GM12878 (cell line): ENCODE data around the gene ACOT6. TPM values are rescaled to one million over a fixed set of nuclear protein-coding genes. Genes with fewer than 3 reads are reported as not detected.

Experiments
- ATAC-seq: fragments of 200-7000 bp; cut with Tn5 transposase; 3 replicates; pipeline ENCODE4 v1.9.1; 2020; ENCODE audit warnings: mild to moderate bottlenecking, moderate library complexity
- BruUV-seq: library from RNA; stranded (reverse); fragments of 400-500 nt; replicated peaks from 2 replicates; lab custom pipeline; 2021; lab: Mats Ljungman, UMichigan
- CTCF ChIA-PET: fragments of 300-600 bp; sonication (Branson Sonifier 250); formaldehyde crosslinking; extraction: SDS; loops from one replicate; lab custom pipeline; 2021; ENCODE audit warnings: inconsistent platforms; lab: Yijun Ruan, JAX
- POLR2A ChIA-PET: fragments of 350-600 bp; formaldehyde crosslinking; extraction: SDS; loops from one replicate; lab custom pipeline; 2021; ENCODE audit warnings: inconsistent platforms; lab: Charles Lee
- RAD21 ChIA-PET: fragments of 300-600 bp; sonication (Branson Sonifier 250); formaldehyde crosslinking; loops from one replicate; lab custom pipeline; 2023; ENCODE audit warnings: antibody characterized with exemption; ENCODE audit not compliant: unreplicated experiment; lab: Charles Lee
- SMC1A ChIA-PET: fragments of 300-600 bp; sonication (Branson Sonifier 250); formaldehyde crosslinking; loops from one replicate; lab custom pipeline; 2023; ENCODE audit not compliant: unreplicated experiment, uncharacterized antibody; lab: Charles Lee
- DNase-seq: peaks from one replicate; pipeline ENCODE4 v3.0.0-alpha.2; 2011; ENCODE audit warnings: low read depth, low spot score
- FAIRE-seq: peaks from 3 replicates; lab custom pipeline; 2011; peaks lifted over from hg19 to GRCh38; lab: Jason Lieb, UNC
- H2AFZ ChIP-seq: 2 replicates; pipeline ENCODE4 v1.6.0; 2011; ENCODE audit warnings: low read depth, low read length, control low read depth; ENCODE audit not compliant: control insufficient read depth
- H3K27ac ChIP-seq: 2 replicates; pipeline ENCODE4 v1.5.1; 2011; ENCODE audit warnings: control low read depth; ENCODE audit not compliant: control insufficient read depth, insufficient read depth
- H3K27me3 ChIP-seq, 2 experiments: replicated peaks in 1 of 2; 2 replicates each; pipeline versions ENCODE4 v1.6.0 to v1.6.1; 2011; ENCODE audit warnings: low read length in 1 of 2; ENCODE audit not compliant: control insufficient read depth in 2 of 2, insufficient read depth in 2 of 2
- H3K36me3 ChIP-seq, 2 experiments: 2 replicates each; pipeline ENCODE4 v1.5.1; 2011; ENCODE audit warnings: low read length in 1 of 2; ENCODE audit not compliant: control insufficient read depth in 2 of 2, insufficient read depth in 2 of 2
- H3K4me1 ChIP-seq: 2 replicates; pipeline ENCODE4 v1.6.1; 2011; ENCODE audit warnings: mild to moderate bottlenecking, low read length, moderate library complexity, mixed read lengths; ENCODE audit not compliant: control insufficient read depth, insufficient read depth
- H3K4me2 ChIP-seq: 2 replicates; pipeline ENCODE4 v1.6.0; 2011; ENCODE audit warnings: control low read depth; ENCODE audit not compliant: control insufficient read depth, insufficient read depth
- H3K4me3 ChIP-seq: fragments of 200-600 bp; sonication (generic); 2 replicates; pipeline ENCODE4 v1.5.1; 2016
- H3K79me2 ChIP-seq: 2 replicates; pipeline ENCODE4 v1.6.0; 2011; ENCODE audit warnings: low read length; ENCODE audit not compliant: control insufficient read depth, insufficient read depth
- H3K9ac ChIP-seq: 2 replicates; pipeline ENCODE4 v1.8.0; 2011; ENCODE audit warnings: low read length, control low read depth, mixed read lengths; ENCODE audit not compliant: control insufficient read depth, insufficient read depth
- H3K9me3 ChIP-seq: replicated peaks from 3 replicates; pipeline ENCODE4 v1.5.1; 2011; ENCODE audit warnings: mild to moderate bottlenecking, low read length; ENCODE audit not compliant: control insufficient read depth, insufficient read depth
- H4K20me1 ChIP-seq: 2 replicates; pipeline ENCODE4 v1.6.0; 2011; ENCODE audit not compliant: control insufficient read depth, insufficient read depth
- BCL11A ChIP-seq: IDR thresholded peaks from 2 replicates; pipeline ENCODE4 v1.6.1; 2011; ENCODE audit warnings: low read depth, low read length
- CREB1 ChIP-seq: IDR thresholded peaks from 2 replicates; pipeline ENCODE4 v1.6.1; 2012; ENCODE audit warnings: low read depth, mild to moderate bottlenecking, inconsistent platforms
- IRF4 ChIP-seq: IDR thresholded peaks from 2 replicates; pipeline ENCODE4 v1.6.1; 2011; ENCODE audit warnings: low read depth, low read length
- JUND ChIP-seq: IDR thresholded peaks from 2 replicates; pipeline ENCODE4 v1.6.1; 2012; ENCODE audit warnings: low read depth, mild to moderate bottlenecking, low read length, improper control_type of control experiment, moderate library complexity
- MYB ChIP-seq: fragments of 150-350 bp; IDR thresholded peaks from 2 replicates; pipeline ENCODE4 v1.6.1; 2014; ENCODE audit warnings: mild to moderate bottlenecking, low read depth, low read length, borderline replicate concordance
- RELA ChIP-seq: fragments of 450-650 bp; IDR thresholded peaks from 2 replicates; pipeline ENCODE4 v1.8.0; 2014; ENCODE audit warnings: borderline replicate concordance; ENCODE audit not compliant: partially characterized antibody
- WRNIP1 ChIP-seq: IDR thresholded peaks from 2 replicates; pipeline ENCODE4 v1.6.1; 2011; ENCODE audit warnings: low read depth, low read length, improper control_type of control experiment, borderline replicate concordance
- WGBS: methylation state at CpG from one replicate; pipeline ENCODE4 v1.1.6; 2016; ENCODE audit warnings: low lambda C conversion rate; ENCODE audit not compliant: insufficient replicate concordance, insufficient coverage; ENCODE audit errors: missing lambda C conversion rate; 5-methylcytosine and 5-hydroxymethylcytosine counted together
- in situ Hi-C: fragments of 300-500 bp; cut with MboI; formaldehyde crosslinking; loops from 9 replicates; pipeline ENCODE4 v1.14.3; 2018; ENCODE audit warnings: mixed read lengths
- intact Hi-C: fragments of 100-400 bp; cut with micrococcal nuclease; formaldehyde crosslinking; loops from one replicate; pipeline ENCODE4 v1.14.2; 2022; ENCODE audit not compliant: unreplicated experiment
- polyA plus RNA-seq, 11 experiments: library from polyadenylated mRNA; depleted of rRNA in 4 of 11; unstranded in 6 of 11; stranded (reverse) in 5 of 11; fragments of >200 nt; fragmentation: Nextera tagmentation in 4 of 11; fragmentation: Illumina TruSeq in 1 of 11; extraction: Ambion mirVana in 4 of 11; extraction: Trizol in 1 of 11; gene quantifications; 1 replicate in 1 of 11; 2 replicates in 10 of 11; pipeline versions ENCODE4 v1.2.1 to v1.2.3, GENCODE V29; 2011 to 2016; ENCODE audit warnings: inconsistent platforms in 2 of 11, missing spikeins in 2 of 11, low read depth in 1 of 11
- total RNA-seq, 4 experiments: library from RNA; depleted of rRNA in 3 of 4; stranded (reverse); fragments of >200 nt in 3 of 4; fragmentation: Illumina TruSeq in 1 of 4; extraction: Trizol in 1 of 4; gene quantifications; 2 replicates each; pipeline versions ENCODE4 v1.2.1 to v1.2.3, GENCODE V29; 2013 to 2021
- TF ChIP-seq, protein P1 (sequence below): fragments of 150-350 bp; IDR thresholded peaks from 2 replicates; pipeline ENCODE4 v1.6.1; 2014; ENCODE audit warnings: mild to moderate bottlenecking, low read depth, low read length
- TF ChIP-seq, protein P2 (sequence below): fragments of 450-650 bp; IDR thresholded peaks from 2 replicates; pipeline ENCODE4 v1.6.1; 2017; ENCODE audit warnings: mild to moderate bottlenecking, low read depth, inconsistent platforms; ENCODE audit not compliant: poor library complexity, severe bottlenecking

Gene ACOT6
- total and polyA plus RNA-seq, 10 of the 15 experiments (the other 5 are each of a cell fraction or from before 2014, with no cell fraction given): not detected

DNA sequence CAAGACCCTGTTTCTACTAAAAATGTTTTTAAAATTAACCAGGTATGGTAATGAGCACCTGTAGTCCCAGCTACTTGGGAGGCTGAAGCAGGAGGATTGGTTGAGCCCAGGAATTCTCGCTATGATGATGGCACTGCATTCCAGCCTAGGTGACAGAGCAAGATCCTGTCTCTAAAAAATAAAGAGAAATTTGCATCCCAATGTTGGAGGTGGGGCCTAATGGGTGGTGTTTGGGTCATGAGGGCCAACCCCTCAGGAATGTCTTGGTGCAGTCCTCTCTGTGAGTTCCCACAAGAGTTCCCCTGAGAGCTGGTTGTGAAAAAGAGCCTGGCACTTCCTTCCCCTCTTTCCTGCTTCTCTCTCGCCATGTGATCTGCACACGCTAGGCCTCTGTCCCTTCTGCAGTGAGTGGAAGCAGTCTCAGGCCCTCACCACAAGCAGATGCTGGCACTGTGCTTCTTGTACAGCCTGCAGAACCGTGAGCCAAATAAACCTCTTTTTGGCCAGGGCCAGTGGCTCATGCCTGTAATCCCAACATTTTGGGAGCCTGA lies 11.3 kb downstream of the ACOT6 start (continued):
- TF ChIP-seq BCL11A: no peak
- TF ChIP-seq RELA: no peak
- TF ChIP-seq, protein P1, sequence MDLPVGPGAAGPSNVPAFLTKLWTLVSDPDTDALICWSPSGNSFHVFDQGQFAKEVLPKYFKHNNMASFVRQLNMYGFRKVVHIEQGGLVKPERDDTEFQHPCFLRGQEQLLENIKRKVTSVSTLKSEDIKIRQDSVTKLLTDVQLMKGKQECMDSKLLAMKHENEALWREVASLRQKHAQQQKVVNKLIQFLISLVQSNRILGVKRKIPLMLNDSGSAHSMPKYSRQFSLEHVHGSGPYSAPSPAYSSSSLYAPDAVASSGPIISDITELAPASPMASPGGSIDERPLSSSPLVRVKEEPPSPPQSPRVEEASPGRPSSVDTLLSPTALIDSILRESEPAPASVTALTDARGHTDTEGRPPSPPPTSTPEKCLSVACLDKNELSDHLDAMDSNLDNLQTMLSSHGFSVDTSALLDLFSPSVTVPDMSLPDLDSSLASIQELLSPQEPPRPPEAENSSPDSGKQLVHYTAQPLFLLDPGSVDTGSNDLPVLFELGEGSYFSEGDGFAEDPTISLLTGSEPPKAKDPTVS: no peak
- TF ChIP-seq, protein P2, sequence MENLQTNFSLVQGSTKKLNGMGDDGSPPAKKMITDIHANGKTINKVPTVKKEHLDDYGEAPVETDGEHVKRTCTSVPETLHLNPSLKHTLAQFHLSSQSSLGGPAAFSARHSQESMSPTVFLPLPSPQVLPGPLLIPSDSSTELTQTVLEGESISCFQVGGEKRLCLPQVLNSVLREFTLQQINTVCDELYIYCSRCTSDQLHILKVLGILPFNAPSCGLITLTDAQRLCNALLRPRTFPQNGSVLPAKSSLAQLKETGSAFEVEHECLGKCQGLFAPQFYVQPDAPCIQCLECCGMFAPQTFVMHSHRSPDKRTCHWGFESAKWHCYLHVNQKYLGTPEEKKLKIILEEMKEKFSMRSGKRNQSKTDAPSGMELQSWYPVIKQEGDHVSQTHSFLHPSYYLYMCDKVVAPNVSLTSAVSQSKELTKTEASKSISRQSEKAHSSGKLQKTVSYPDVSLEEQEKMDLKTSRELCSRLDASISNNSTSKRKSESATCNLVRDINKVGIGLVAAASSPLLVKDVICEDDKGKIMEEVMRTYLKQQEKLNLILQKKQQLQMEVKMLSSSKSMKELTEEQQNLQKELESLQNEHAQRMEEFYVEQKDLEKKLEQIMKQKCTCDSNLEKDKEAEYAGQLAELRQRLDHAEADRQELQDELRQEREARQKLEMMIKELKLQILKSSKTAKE: no peak
- no peak for TF ChIP-seq IRF4
- TF ChIP-seq MYB: no peak
- TF ChIP-seq WRNIP1: no peak
- TF ChIP-seq CREB1: no peak

DNA sequence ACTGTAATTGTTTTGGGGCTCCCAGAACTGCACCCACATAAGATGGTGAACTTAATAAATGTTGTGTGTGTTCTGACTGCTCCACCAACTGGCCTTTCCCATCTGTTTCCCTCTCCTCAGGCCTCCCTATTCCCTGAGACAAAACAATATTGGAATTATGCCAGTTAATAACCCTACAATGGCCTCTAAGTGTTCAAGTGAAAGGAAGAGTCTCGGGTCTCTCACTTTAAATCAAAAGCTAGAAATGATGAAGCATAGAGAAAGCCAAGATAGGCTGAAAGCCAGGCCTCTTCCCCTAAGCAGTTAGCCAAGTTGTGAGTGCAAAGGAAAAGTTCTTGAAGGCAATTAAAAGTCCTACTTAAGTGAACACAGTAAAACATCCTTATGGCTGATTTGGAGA lies 13.4 kb downstream of the ACOT6 start:
- 0% methylated on average over 1 of the region's 1 CpG for WGBS
- no peak overlapping the region for H3K9ac ChIP-seq
- no peak for ATAC-seq

More for the DNA sequence above, 13.4 kb downstream of the ACOT6 start:
- Histone ChIP-seq H3K79me2 (no peaks in the 10 kb centered on the region), H3K27me3 (no peaks in the 10 kb centered on the region), H2AFZ (no peak overlapping the region), H4K20me1 (no peaks in the 10 kb centered on the region), H3K4me3 (no peak overlapping the region), H3K9me3 (no peaks in the 10 kb centered on the region), H3K4me1 (no peaks in the 10 kb centered on the region), H3K4me2 (no peak overlapping the region), H3K27ac (no peak overlapping the region), H3K36me3 (no peaks in the 10 kb centered on the region)
- no TSS peak for BruUV-seq
- ChIA-PET CTCF (interaction anchor here (1.5 kb wide), 1 partner anchor 13 kb away, joined by 4 read pairs; no protein-coding TSS in a partner anchor), RAD21 (interaction anchor here (1.1 to 2.0 kb wide), 2 partner anchors 12 to 87 kb away, joined by 3 to 4 read pairs; no protein-coding TSS in a partner anchor), SMC1A (interaction anchor here (1.0 to 3.2 kb wide), 4 partner anchors 11 to 117 kb away, joined by 3 to 13 read pairs (median 4); no protein-coding TSS in a partner anchor), POLR2A (no interaction called here)
- no peak for FAIRE-seq
- in situ Hi-C loops: no loop called here
- intact Hi-C loops: no loop called here
- no peak for DNase-seq
- TF ChIP-seq JUND: no peak
